ENCODE measurements around the gene ENAH. TPM values are rescaled to one million over a fixed set of nuclear protein-coding genes. Genes with fewer than 3 reads are reported as not detected.
A peak's percentile ranks its signal among the peaks of the same experiment; 100 is the strongest.
"Not testable (repeated sequence)": the region's sequence is repeated elsewhere in the genome, so short reads cannot be mapped to it uniquely, and the experiment has no call there.

ENAH gene
- total RNA-seq, 1 experiment from 2014 or later: 19.4 TPM

GRCh38 chr1:225677350-225678124, 24.6 kb upstream of the ENAH start:
- DNase-seq (ENCODE audit: low spot score): no peak

- no peak for DNase-seq (ENCODE audit: low spot score)
Measured at GRCh38 chr1:225674381-225674780, 21.5 kb upstream of the ENAH start.

GRCh38 chr1:225670806-225671733, 18.1 kb upstream of the ENAH start:
- peak; percentile 41 for DNase-seq (ENCODE audit: low spot score)

GRCh38 chr1:225670356-225670755, 17.4 kb upstream of the ENAH start:
- DNase-seq (ENCODE audit: low spot score): no peak

- no peak for DNase-seq (ENCODE audit: low spot score)
Measured at GRCh38 chr1:225668222-225668621, 15.3 kb upstream of the ENAH start.

GRCh38 chr1:225667362-225667761, 14.4 kb upstream of the ENAH start:
- no peak for DNase-seq (ENCODE audit: low spot score)

GRCh38 chr1:225666495-225666894, 13.6 kb upstream of the ENAH start:
- no peak for DNase-seq (ENCODE audit: low spot score)

GRCh38 chr1:225664762-225665161, 11.8 kb upstream of the ENAH start:
- no peak for DNase-seq (ENCODE audit: low spot score)

GRCh38 chr1:225662155-225662554, 9.2 kb upstream of the ENAH start:
- DNase-seq (ENCODE audit: low spot score): no peak

- no peak for DNase-seq (ENCODE audit: low spot score)
Measured at GRCh38 chr1:225660544-225660946, 7.6 kb upstream of the ENAH start.

- no peak for DNase-seq (ENCODE audit: low spot score)
Measured at GRCh38 chr1:225658041-225658440, 5.1 kb upstream of the ENAH start.

GRCh38 chr1:225657462-225657989, 4.6 kb upstream of the ENAH start:
- no peak for DNase-seq (ENCODE audit: low spot score)

- not testable (repeated sequence) for DNase-seq (ENCODE audit: low spot score)
Measured at GRCh38 chr1:225656259-225656655, 3.3 kb upstream of the ENAH start.

GRCh38 chr1:225655509-225656258, 2.8 kb upstream of the ENAH start:
- DNase-seq (ENCODE audit: low spot score): peak; percentile 31

GRCh38 chr1:225654688-225655508, 2.0 kb upstream of the ENAH start:
- no peak for DNase-seq (ENCODE audit: low spot score)

GRCh38 chr1:225654277-225654597, 1.3 kb upstream of the ENAH start:
- DNase-seq (ENCODE audit: low spot score): no peak

- DNase-seq (ENCODE audit: low spot score): peak; percentile 52
Measured at GRCh38 chr1:225653463-225654276, 747 bp upstream of the ENAH start.

- DNase-seq (ENCODE audit: low spot score): peak; percentile 34
Measured at GRCh38 chr1:225651872-225652728, 823 bp downstream of the ENAH start.

GRCh38 chr1:225651376-225651871, 1.5 kb downstream of the ENAH start:
- peak; percentile 33 for DNase-seq (ENCODE audit: low spot score)

Measured in HT-29 (cell line).